ENCODE data around the gene SYT1.

DNA sequence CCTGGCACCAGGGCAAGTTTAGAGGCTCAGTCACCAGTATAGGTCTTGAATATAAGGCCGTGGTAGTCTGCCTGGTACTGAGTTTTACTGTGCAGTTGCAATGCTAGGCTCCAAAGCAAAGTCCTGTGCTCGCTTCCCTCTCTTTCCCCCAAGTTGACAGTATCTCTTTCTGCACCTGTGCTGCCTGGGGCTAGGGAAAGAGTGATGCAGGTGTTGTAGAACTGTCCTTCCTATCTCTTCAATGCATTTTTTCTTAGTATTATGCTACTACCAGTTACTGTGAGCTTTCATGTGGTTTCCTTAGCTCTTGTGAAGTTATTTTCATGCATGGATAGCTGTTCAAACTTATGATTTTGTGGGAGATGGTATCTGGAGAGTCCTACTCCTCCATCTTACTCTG, 359.2 kb downstream of the SYT1 start:
- TF ChIP-seq, protein P1, sequence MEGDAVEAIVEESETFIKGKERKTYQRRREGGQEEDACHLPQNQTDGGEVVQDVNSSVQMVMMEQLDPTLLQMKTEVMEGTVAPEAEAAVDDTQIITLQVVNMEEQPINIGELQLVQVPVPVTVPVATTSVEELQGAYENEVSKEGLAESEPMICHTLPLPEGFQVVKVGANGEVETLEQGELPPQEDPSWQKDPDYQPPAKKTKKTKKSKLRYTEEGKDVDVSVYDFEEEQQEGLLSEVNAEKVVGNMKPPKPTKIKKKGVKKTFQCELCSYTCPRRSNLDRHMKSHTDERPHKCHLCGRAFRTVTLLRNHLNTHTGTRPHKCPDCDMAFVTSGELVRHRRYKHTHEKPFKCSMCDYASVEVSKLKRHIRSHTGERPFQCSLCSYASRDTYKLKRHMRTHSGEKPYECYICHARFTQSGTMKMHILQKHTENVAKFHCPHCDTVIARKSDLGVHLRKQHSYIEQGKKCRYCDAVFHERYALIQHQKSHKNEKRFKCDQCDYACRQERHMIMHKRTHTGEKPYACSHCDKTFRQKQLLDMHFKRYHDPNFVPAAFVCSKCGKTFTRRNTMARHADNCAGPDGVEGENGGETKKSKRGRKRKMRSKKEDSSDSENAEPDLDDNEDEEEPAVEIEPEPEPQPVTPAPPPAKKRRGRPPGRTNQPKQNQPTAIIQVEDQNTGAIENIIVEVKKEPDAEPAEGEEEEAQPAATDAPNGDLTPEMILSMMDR (conservative IDR thresholded peaks at IDR 0.05; ENCODE audit: low read length): no peak
- no peak for TF ChIP-seq EZH2phosphoT487 (IDR thresholded peaks at IDR 0.05; ENCODE audit: borderline replicate concordance, low read depth, low read length)

Data from OCI-LY7 (cell line).